GM13976 (cell line): ENCODE results near the gene SOAT2.

Source experiments
- DNase-seq: peaks from one replicate; pipeline ENCODE4 v3.0.0; 2012; ENCODE audit warnings: low spot score
- in situ Hi-C: fragments of 300-500 bp; cut with MboI; formaldehyde crosslinking; loops from one replicate; pipeline ENCODE4 v1.12.0; 2022; ENCODE audit warnings: low sequenced_read_pairs, mixed read lengths, inconsistent platforms; ENCODE audit not compliant: unreplicated experiment
- TF ChIP-seq, protein P1 (sequence below): IDR thresholded peaks from 2 replicates; pipeline ENCODE4 v1.5.1; 2012; ENCODE audit warnings: borderline replicate concordance, mild to moderate bottlenecking; ENCODE audit not compliant: insufficient read depth; ENCODE audit errors: extremely low read depth, missing control alignments, control extremely low read depth

The SOAT2 gene

DNA sequence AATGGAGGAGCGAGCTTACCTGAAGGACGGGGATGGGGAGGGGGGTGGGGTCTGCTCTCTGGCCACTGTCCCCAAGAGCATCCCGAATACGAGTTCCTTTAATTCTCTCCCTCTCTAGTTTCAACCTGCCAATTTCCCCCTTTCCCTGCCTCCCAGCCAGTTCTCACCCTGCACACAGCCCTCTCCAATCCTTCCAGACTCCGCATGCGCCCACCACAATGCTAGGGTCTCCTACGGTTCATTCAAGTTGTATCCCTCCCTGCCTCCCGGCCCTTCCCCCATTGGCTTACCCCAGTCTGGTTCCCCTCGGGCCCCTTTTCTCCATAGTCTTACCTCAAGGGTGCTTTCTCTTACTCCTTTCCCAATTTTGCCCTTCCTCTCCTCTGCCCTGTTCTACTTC is 6.5 kb upstream of the SOAT2 start:
- in situ Hi-C loops, result no loop called here
- TF ChIP-seq, protein P1, sequence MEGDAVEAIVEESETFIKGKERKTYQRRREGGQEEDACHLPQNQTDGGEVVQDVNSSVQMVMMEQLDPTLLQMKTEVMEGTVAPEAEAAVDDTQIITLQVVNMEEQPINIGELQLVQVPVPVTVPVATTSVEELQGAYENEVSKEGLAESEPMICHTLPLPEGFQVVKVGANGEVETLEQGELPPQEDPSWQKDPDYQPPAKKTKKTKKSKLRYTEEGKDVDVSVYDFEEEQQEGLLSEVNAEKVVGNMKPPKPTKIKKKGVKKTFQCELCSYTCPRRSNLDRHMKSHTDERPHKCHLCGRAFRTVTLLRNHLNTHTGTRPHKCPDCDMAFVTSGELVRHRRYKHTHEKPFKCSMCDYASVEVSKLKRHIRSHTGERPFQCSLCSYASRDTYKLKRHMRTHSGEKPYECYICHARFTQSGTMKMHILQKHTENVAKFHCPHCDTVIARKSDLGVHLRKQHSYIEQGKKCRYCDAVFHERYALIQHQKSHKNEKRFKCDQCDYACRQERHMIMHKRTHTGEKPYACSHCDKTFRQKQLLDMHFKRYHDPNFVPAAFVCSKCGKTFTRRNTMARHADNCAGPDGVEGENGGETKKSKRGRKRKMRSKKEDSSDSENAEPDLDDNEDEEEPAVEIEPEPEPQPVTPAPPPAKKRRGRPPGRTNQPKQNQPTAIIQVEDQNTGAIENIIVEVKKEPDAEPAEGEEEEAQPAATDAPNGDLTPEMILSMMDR, result no peak
- DNase-seq, result no peak

DNA sequence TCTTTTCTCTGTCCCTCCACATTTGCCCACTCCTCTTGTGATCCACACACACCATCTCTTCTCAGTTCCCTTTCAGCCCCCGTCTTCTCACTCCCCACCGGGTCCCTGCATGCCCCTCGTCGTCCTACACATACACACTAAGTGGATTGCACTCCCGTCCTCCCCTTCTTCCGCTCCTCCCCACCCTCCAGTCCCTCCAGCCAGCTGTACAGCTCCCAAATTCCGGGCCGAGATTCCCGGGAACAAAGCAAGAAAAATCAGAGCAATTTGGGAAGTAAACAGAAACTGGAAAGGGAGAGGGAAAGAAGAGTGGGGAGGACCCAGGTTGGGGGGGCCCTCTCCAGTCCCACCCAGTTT is 6.1 kb upstream of the SOAT2 start:
- in situ Hi-C loops, result no loop called here
- TF ChIP-seq, protein P1, result no peak
- peak; percentile 40 for DNase-seq

DNA sequence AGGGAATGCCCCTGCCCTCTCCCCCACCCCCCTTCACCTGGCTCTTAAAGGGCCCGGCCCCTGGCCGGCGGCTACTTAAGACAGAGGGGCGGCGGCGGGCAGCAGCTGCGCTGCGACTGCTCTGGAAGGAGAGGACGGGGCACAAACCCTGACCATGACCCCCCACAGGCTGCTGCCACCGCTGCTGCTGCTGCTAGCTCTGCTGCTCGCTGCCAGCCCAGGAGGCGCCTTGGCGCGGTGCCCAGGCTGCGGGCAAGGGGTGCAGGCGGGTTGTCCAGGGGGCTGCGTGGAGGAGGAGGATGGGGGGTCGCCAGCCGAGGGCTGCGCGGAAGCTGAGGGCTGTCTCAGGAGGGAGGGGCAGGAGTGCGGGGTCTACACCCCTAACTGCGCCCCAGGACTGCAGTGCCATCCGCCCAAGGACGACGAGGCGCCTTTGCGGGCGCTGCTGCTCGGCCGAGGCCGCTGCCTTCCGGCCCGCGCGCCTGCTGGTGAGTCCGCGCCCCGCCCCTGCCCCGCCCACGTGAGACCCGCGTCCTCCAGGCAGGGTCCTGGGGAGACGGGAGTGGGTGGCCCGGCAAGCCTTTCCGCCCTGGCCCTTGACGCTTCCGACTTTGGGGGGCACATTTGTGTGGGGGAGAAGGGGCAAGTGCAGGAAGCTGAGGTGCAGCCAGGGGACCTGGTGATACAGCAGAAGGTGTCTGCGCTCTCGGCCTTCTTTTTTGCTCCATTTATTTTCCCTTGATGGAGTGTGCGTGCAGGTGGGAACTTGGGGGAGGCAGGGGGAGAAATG is 5.5 kb upstream of the SOAT2 start, which contains the start of gene IGFBP6:
IGFBP6 (plus strand) TSS at position 104 of the 790 bp plus-strand sequence; CDS start at position 155, 51 bp downstream.
- peak; percentile 70 for DNase-seq
- in situ Hi-C loops, result no loop called here

DNA sequence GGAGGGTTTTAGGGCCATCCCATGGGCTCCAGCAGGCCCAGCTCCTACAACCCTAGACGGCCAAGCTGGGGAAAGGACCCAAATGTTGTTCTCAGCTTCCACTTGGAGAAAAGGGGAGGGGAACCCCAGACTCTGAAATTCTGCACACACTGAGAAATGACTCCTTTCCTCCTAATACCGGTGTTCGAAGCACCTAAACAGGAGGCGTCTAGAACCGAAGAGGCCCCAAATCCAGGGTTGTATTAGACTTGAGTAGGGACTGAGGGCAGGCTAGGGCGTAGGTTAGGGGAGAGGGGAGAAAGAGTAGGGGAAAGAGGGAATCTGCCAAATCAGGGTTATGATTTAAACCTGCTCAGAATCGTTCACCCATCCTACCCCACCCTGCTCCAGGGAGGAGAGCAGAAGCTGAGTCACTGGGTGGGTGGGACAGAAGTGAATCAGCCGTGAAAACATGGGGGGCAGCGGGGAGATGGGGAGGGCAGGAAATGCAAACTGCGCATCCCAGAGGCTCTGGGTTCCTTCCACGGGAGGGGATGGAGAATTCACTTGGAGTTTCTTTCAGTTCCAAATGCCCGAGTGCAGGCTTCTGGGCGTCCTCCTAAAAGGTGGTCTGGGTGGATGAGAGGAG is 4.8 kb upstream of the SOAT2 start:
- in situ Hi-C loops, result no loop called here
- peak; percentile 30 for DNase-seq
- TF ChIP-seq, protein P1, result no peak

More for the DNA sequence above, 5.5 kb upstream of the SOAT2 start, which contains the start of gene IGFBP6:
- TF ChIP-seq, protein P1, result no peak

DNA sequence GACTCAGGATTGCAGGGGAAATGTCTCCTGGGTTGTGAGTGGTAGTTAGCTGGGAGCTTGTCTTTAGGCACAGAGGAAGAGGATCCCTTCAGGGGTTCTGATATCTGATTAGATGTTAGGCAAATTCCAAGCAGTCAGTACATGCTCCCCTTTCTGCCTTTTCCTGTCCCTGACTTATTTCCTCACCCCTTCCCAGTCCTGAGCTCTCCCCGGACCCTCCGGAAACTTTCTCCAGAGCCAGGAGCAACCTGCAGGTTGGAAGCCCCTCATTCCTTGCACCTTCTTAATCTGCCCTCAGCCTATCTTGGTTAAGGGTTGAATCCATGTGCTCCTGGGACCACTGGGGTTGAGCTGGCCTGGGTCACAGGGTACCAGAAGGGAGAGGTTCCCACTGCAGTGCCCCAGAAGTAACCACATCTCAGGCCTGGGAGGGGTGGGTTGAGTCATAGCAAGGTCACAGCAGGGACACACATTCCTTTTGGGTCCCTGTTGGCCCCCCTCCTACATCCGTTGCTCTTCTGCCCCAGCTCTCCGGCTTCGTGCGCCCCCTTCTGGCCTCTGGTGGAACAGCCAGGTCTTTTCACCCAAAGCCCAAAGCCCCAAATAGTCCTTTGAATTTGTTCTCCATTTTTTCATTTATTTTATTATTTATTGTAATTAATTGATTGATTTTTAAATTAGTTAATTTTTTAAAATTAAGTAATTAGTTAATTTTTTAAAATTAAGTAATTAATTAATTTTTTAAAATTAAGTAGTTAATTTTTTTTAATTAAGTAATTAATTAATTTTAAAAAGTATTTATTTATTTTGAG is 4.0 kb upstream of the SOAT2 start:
- peak; percentile 89 for DNase-seq
- TF ChIP-seq, protein P1, result peak; percentile 83
- in situ Hi-C loops, result no loop called here

DNA sequence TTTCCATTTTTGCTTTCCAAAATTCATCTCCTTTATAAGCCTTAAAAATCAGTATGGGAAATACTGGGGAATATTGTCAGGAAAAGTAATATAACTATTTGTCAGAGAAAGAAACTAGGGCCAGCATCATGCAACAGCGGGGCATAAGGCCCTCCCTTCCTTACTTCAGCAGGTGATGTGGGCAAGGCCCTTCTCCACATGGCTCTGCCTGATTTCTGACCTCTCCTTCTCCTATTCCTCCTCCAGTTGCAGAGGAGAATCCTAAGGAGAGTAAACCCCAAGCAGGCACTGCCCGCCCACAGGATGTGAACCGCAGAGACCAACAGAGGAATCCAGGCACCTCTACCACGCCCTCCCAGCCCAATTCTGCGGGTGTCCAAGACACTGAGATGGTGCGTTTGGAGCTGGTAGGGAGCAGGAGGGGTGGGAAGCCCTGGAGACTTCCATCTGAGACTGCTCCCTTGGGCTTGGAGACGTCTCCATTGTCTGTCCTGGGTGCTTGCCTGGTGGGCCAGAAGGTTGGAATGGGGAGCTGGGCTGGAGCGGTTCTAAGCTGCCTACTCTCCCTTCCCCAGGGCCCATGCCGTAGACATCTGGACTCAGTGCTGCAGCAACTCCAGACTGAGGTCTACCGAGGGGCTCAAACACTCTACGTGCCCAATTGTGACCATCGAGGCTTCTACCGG is 2.7 kb upstream of the SOAT2 start:
- TF ChIP-seq, protein P1, result no peak
- in situ Hi-C loops, result no loop called here
- DNase-seq, result no peak
